K562 treated with DMSO at 1 percent for 12 hours (cell line): ENCODE data around the gene DCAF8. TPM values are rescaled to one million over a fixed set of nuclear protein-coding genes. Genes with fewer than 3 reads are reported as not detected.

Source experiments
- total RNA-seq: library from RNA; unstranded; fragments of 300-600 nt; gene quantifications from 2 replicates; pipeline ENCODE4 v1.2.3, GENCODE V29; 2022; ENCODE audit not compliant: insufficient read depth

DCAF8 gene
- total RNA-seq: 43.0 and 102 TPM in 2 replicates

DNA sequence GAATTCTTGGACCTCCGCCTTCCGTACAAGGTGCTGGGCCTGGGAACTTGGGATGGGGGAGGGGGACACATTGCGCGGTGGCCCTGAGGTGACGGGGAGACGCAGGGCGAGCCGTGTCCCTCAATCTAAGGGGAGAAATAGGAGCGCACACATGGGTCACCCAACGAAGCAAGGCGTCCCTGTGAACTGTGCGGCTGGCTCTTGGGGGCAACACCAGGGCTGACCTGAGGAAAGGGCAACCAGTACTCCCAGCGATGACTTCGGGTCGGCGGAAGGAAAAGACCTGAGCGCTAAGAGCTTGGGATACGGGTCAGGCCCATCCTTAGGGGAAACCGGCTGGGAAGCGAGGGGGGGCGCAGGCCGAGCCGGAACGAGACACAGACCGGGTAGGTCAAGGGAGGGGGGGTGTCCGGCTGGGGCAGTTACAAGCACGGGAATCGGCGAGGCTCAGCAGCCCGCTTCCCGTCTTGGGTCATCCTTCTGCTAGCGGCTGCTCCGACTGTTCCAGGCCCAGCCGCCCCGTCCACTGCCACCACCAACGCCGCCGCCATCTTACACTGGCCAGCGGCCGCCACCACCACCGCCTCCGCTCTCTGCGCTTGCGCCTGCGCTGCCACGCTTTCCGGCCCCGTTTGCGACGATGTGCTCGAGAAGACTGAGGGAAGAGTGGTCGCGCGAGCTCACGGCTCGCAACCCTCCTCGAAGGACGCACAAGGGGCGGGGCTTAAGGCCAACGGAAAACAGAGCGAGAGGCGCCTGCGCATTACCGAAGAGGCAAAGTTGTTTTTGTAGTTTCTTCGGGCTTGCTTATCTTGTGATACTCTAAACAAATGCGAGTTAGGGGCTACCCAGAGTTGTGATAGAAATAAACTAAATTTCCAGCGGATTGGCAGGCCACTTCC is at the start of gene DCAF8:
Gene DCAF8, minus strand, starts transcription at position 657 of the 902 bp plus-strand sequence. CDS start 18,541 bp downstream, outside the sequence.

DNA sequence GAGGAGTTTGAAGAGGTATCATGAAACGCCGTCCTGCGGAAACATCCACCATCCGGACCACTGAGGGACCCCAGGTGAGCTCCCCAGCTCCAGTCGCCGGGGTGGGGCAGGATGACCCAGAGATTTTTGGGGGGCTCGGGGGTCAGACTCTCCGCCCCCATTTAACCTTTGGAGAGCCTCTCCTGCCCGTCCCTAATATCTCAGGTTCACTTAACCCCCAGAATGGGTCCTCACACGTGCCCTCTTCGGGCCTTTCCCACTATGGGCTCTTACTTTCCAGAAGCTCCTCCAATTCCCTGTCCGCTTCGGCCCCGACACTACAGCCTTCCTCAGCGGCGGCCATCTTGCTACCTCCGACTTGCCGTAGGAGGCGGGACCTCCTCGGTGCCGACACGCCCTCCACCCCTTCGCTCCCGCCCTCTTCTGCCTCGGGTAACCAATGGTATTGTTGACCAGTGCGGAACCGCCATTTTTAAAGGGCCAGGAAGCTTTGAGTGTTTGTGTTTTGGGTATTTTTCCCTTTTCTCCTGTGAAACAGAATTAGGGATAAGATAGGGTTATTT is 22.5 kb upstream of the DCAF8 start, which contains the start of gene PEX19:
Gene PEX19, minus strand, starts transcription at position 352 of the 563 bp plus-strand sequence. Its CDS starts 9 bp downstream, at position 343.

DNA sequence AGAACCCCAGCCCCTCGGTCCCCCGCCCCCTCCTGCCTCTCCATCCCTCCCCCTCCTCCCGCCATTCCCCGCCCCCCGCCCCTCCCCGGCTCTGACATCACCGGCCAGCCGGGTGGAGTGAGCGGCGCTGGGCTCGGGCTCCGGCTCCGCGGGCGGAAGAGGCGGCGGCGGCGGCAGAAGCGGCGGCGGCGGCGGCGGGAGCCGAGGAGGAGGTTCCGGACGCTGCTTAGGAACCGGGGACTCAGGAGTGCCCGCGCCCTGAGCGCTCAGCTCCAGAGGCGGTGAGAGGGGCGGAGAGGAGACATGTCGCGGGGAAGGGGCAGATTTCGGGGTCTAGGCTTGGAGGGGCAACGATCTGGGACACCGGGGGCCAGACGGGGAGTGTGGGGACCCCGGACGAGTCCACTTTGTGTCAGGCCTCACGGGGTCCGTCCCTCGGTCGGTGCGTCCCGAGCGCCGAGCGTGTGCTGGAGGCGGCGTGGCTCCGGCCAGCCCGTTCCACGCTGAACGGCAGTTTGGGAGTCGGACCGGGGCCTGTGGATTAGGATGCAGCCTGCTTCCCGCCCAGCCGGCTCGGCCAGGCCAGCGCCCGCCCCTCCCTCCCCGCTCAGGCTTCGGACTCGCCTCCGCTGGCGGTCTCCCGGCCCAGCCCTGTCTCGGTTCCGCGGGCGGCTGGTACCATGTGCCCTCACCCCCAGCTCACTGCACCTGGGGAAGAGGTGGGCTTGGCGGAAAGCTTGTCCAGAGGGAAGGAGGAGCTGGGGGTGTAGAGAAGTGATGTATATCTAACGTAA is 56.9 kb downstream of the DCAF8 start, which contains the start of gene PEA15:
Gene PEA15, plus strand, starts transcription at position 143 of the 794 bp plus-strand sequence. CDS start 6,161 bp downstream, outside the sequence.

DNA sequence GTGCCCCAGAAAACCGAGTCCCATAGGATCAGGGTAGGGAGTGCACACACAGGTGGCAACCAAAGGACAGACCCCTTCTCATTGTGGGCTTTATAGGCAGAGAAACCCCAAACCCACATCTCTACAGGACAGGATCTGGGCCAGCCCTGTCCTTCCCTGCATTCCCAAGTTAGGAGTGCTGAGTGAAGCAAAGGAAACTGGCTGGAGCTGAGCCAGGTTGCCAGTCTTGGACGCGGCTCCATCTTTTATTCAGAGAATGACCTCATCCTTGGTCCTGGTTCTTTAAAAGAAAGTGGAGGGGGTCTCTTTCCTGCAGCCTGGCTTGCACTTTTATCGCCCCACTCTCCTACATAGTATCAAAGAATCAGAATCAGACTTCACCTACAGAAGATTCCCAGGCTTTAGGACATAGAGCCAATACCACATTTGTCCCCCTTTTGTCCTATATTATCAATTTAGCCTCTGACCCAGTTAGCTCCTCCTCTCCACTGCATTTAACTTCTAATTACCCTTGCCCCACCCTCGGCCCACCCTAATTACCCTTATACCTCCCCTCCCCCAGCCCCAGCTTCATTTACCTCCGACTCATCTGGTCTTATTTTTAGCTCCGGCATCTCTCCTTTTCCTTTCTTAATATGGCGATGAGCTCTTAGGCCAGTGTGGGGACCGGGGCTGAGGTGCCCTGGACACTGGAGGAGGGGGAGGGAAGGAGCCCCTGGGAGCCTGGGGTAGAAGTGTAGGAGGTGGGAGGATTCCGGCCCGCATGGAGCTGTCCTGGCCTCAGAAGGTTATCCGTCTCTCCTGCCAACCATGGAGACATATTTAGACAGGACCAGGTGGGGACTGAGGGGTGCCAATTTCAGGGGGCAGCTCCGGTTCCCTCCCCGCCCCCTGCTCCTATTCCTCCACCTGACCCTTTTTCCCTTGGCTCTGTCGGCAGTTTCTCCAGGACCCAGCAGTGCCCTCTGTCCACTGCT is 72.4 kb downstream of the DCAF8 start, which contains the start of gene CASQ1:
Gene CASQ1, plus strand, starts transcription at position 927 of the 977 bp plus-strand sequence. CDS start 177 bp downstream, outside the sequence.

Other genes starting within 250 kb of the DCAF8 start
- 1.6 and 3.5 TPM in 2 replicates for gene PIGM, start 230.6 kb downstream of the DCAF8 start, total RNA-seq
- gene KCNJ10, start 192.4 kb downstream of the DCAF8 start, total RNA-seq: not detected in 2 replicates
- gene KCNJ9, start 181.0 kb downstream of the DCAF8 start, total RNA-seq: not detected in 2 replicates
- gene IGSF8, start 163.9 kb downstream of the DCAF8 start, total RNA-seq: 20.7 and 21.0 TPM in 2 replicates
- not detected in 2 replicates for gene ATP1A2, start 146.8 kb downstream of the DCAF8 start, total RNA-seq
- gene ATP1A4, start 110.9 kb downstream of the DCAF8 start, total RNA-seq: not detected in 2 replicates
- 0.46 and 0.50 TPM in 2 replicates for gene CASQ1, start 72.0 kb downstream of the DCAF8 start, total RNA-seq
- gene PEA15, start 57.2 kb downstream of the DCAF8 start, total RNA-seq: 38.5 and 63.8 TPM in 2 replicates
- 23.4 and 40.9 TPM in 2 replicates for gene PEX19, start 22.6 kb upstream of the DCAF8 start, total RNA-seq
- 104 and 208 TPM in 2 replicates for gene COPA, start 80.7 kb upstream of the DCAF8 start, total RNA-seq
- 40.5 and 99.2 TPM in 2 replicates for gene NCSTN, start 80.8 kb upstream of the DCAF8 start, total RNA-seq
- gene NHLH1, start 104.5 kb upstream of the DCAF8 start, total RNA-seq: 0.52 and 0.88 TPM in 2 replicates
- gene VANGL2, start 138.0 kb upstream of the DCAF8 start, total RNA-seq: 2.3 and 7.0 TPM in 2 replicates